NT2/D1 (cell line): ENCODE results near the gene KCNC4.

Experiments used
- DNase-seq: peaks from one replicate; pipeline ENCODE4 v3.0.0-alpha.2; 2011; ENCODE audit warnings: low read depth, low spot score
- H3K27me3 ChIP-seq: 2 replicates; pipeline ENCODE4 v1.6.0; 2011; ENCODE audit warnings: mild to moderate bottlenecking; ENCODE audit not compliant: insufficient read length, insufficient read depth
- H3K36me3 ChIP-seq: 2 replicates; pipeline ENCODE4 v1.6.1; 2011; ENCODE audit warnings: mild to moderate bottlenecking, low read length, mixed read lengths; ENCODE audit not compliant: insufficient read depth, insufficient read length
- H3K4me1 ChIP-seq: 2 replicates; pipeline ENCODE4 v1.5.1; 2011; ENCODE audit not compliant: insufficient read depth, insufficient read length
- H3K4me3 ChIP-seq: 2 replicates; pipeline ENCODE4 v1.5.1; 2011; ENCODE audit warnings: low read depth; ENCODE audit not compliant: insufficient read length
- H3K9ac ChIP-seq: 2 replicates; pipeline ENCODE4 v1.6.0; 2011; ENCODE audit warnings: low read depth; ENCODE audit not compliant: insufficient read length
- H3K9me3 ChIP-seq: 2 replicates; pipeline ENCODE4 v1.5.1; 2011; ENCODE audit warnings: mild to moderate bottlenecking, low read length; ENCODE audit not compliant: insufficient read depth
- SUZ12 ChIP-seq: IDR thresholded peaks from 2 replicates; pipeline ENCODE4 v1.6.1; 2011; ENCODE audit not compliant: insufficient read length, insufficient read depth; ENCODE audit errors: extremely low read depth
- YY1 ChIP-seq: IDR thresholded peaks from 2 replicates; pipeline ENCODE4 v1.6.1; 2011; ENCODE audit not compliant: insufficient read length, insufficient read depth
- ZNF274 ChIP-seq: IDR thresholded peaks from 2 replicates; pipeline ENCODE4 v1.6.1; 2011; ENCODE audit warnings: mild to moderate bottlenecking, low read depth, low read length

KCNC4 gene

DNA sequence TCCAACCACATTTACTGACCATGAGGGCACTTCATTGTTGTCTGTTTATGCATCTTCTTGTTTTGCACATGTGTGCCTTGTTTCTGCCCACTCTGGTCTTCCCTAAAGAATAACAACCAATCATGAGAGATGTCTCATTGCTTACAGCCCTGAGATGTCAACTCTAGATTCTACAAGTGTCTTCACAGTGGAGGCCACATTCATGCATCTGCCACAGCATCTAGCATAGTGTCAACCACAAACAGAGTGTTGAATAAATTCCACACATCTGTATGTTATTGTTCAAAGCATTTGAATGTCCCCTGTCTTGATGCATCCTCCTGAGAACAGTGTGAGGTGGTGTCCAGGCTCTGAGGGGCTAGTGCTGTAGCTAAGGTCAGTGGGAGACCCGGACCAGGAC lies 43.1 kb downstream of the KCNC4 start:
- peaks cover 1% of the 10 kb centered on the region for H3K4me1 ChIP-seq
- no peak overlapping the region for H3K4me3 ChIP-seq
- H3K27me3 ChIP-seq: no peaks in the 10 kb centered on the region
- H3K9ac ChIP-seq: no peak overlapping the region
- DNase-seq: no peak
- TF ChIP-seq YY1 (no peak), SUZ12 (no peak), ZNF274 (no peak)
- no peaks in the 10 kb centered on the region for H3K9me3 ChIP-seq
- H3K36me3 ChIP-seq: no peaks in the 10 kb centered on the region

DNA sequence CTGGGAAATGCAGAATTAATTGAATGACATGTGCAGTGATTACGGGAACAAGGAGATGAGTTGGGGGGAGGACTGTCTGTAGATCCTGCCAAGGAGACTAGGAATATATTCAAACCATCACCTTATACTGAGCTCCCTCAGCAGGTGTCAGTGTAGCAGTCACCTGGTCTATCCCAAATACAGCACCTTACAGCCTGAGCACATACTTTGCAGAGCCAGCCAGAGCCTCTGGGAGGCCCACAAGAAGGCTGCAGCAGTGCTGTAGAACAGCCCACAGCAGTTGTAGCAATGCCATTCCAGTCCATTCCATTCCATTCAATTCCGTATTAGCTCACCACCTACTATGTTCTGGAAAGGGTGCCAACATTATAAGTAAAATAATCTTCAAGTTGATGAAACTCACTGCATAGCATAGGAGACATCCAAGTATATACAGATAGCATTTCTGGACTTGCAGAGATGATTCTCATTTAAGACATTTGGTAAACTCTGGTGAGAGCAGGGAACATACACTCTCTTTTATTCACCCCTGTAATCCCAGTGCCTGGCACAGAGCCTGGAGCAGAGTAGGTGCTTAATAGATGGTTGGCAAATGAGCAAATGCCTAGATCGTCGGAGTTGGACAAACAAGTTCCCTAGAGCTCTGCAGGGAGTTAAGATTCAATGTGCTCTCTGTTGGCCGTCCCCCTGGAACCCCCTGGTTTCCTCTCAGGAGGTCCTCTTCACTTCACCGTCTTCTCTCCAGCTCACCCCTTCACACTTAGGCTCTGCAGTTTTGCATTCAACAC lies 44.7 kb downstream of the KCNC4 start:
- TF ChIP-seq ZNF274: no peak
- no peaks in the 10 kb centered on the region for H3K27me3 ChIP-seq
- H3K4me1 ChIP-seq: peaks cover 4% of the 10 kb centered on the region
- no peaks in the 10 kb centered on the region for H3K9me3 ChIP-seq
- no peak overlapping the region for H3K9ac ChIP-seq
- no peak overlapping the region for H3K4me3 ChIP-seq
- H3K36me3 ChIP-seq: no peaks in the 10 kb centered on the region
- no peak for DNase-seq

DNA sequence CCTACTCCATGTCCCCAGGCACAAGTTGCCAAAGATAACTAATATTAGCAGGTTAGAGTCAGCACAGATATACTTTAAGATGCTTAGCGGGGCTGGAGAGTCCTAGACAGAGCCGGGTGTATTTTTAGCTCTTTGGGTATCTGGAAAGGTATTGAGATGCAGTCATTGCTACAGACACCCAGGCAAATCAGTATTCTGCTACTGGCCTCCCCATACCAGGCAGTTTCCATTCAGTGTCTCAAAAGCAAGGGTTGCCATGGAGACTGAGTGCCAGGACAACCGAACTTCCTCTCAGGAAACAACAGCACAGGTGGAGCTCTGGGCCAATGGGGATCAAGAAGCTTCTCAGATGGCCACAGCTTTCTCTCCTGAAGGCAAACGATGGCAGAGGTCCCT lies 45.3 kb downstream of the KCNC4 start:
- TF ChIP-seq ZNF274 (no peak), YY1 (no peak), SUZ12 (no peak)
- peak; percentile 59 for DNase-seq
- no peak overlapping the region for H3K4me3 ChIP-seq
- no peak overlapping the region for H3K9ac ChIP-seq
- H3K27me3 ChIP-seq: no peaks in the 10 kb centered on the region
- H3K9me3 ChIP-seq: no peaks in the 10 kb centered on the region
- peaks cover 4% of the 10 kb centered on the region for H3K4me1 ChIP-seq
- H3K36me3 ChIP-seq: no peaks in the 10 kb centered on the region

DNA sequence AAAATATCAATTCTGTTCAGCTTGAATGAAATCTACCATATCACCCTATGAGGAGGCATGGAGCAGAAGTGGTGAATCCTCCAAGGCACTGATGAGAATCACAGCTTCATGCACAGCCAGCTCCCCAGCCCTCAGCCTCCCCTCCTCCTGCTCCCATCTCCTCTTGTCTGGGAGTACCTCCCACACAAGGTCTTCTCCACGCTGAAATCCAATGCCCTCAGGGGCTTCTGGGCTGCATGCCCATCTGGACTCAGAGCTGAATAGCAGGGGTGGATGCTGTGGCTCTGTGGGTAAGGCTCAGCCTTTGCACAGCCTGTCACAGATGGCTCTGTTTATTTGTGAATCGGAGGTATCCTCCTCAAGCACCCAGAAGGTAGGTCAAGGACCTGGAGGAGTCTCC lies 48.6 kb downstream of the KCNC4 start:
- TF ChIP-seq YY1: no peak
- TF ChIP-seq SUZ12: no peak
- TF ChIP-seq ZNF274: no peak
- Histone ChIP-seq H3K9me3 (no peaks in the 10 kb centered on the region), H3K27me3 (no peaks in the 10 kb centered on the region), H3K4me1 (peaks cover 4% of the 10 kb centered on the region), H3K36me3 (no peaks in the 10 kb centered on the region), H3K4me3 (no peak overlapping the region), H3K9ac (no peak overlapping the region)
- no peak for DNase-seq

DNA sequence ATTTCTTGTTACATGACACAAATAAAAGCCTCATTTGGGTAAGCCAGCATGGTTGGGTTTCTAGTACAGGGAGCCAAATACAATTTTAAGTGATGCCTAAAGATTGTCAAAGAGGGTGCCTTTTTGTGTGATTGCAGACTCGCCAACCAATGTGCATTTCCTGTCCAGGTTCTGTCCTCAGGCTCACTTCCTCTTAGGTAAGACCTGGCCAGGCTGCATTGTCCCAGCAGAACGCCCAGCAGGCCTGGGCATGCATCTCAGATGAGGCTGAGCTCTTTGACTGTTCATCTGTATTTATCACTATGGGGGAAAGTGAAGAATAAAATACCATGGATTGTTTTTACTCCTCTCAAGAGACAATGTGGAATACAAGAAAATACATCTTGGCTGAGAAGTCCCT lies 49.7 kb downstream of the KCNC4 start:
- Histone ChIP-seq H3K4me3 (no peak overlapping the region), H3K9me3 (no peaks in the 10 kb centered on the region), H3K36me3 (no peaks in the 10 kb centered on the region), H3K27me3 (no peaks in the 10 kb centered on the region), H3K9ac (no peak overlapping the region), H3K4me1 (peaks cover 4% of the 10 kb centered on the region)
- DNase-seq: no peak
- TF ChIP-seq ZNF274 (no peak), YY1 (no peak), SUZ12 (no peak)
